ENCODE results near the gene NMT2.

- TF ChIP-seq, protein P1, sequence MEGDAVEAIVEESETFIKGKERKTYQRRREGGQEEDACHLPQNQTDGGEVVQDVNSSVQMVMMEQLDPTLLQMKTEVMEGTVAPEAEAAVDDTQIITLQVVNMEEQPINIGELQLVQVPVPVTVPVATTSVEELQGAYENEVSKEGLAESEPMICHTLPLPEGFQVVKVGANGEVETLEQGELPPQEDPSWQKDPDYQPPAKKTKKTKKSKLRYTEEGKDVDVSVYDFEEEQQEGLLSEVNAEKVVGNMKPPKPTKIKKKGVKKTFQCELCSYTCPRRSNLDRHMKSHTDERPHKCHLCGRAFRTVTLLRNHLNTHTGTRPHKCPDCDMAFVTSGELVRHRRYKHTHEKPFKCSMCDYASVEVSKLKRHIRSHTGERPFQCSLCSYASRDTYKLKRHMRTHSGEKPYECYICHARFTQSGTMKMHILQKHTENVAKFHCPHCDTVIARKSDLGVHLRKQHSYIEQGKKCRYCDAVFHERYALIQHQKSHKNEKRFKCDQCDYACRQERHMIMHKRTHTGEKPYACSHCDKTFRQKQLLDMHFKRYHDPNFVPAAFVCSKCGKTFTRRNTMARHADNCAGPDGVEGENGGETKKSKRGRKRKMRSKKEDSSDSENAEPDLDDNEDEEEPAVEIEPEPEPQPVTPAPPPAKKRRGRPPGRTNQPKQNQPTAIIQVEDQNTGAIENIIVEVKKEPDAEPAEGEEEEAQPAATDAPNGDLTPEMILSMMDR (conservative IDR thresholded peaks at IDR 0.05 in 1 of 2, IDR thresholded peaks at IDR 0.05 in 1 of 2; ENCODE audit: low read depth in 1 of 2, low read length in 2 of 2): no peak
- TF ChIP-seq EZH2 (IDR thresholded peaks at IDR 0.05; ENCODE audit: low read length, missing control alignments): no peak
These were observed 65.0 kb downstream of the NMT2 start for GRCh38 chr10:15103513-15103912.

All from fibroblast of lung (primary cell).